CD4-positive, alpha-beta T cell treated with Interleukin-2 at 100 ng/mL for 4 hours (primary cell): ENCODE data around the gene CLSTN3.

Experiments
- DNase-seq: peaks from one replicate; pipeline ENCODE4 v3.0.0-alpha.2; 2020; ENCODE audit warnings: low spot score

The CLSTN3 gene

GRCh38 chr12:7189398-7190267 lies 59.5 kb downstream of the CLSTN3 start, which contains the start of gene PEX5:
Gene PEX5 (plus strand): TSS chr12:7189686. CDS start chr12:7190378, 692 bp downstream.
- peak; percentile 86 for DNase-seq

GRCh38 chr12:7190268-7191055 lies 60.3 kb downstream of the CLSTN3 start:
- DNase-seq: no peak

- no peak for DNase-seq
These were observed 63.5 kb downstream of the CLSTN3 start for GRCh38 chr12:7193674-7194073.

- DNase-seq: no peak
These were observed 67.7 kb downstream of the CLSTN3 start for GRCh38 chr12:7197841-7198240.

GRCh38 chr12:7203109-7203508 lies 72.9 kb downstream of the CLSTN3 start:
- DNase-seq: no peak

GRCh38 chr12:7205091-7205490 lies 74.9 kb downstream of the CLSTN3 start:
- DNase-seq: no peak

GRCh38 chr12:7206691-7207090 lies 76.5 kb downstream of the CLSTN3 start:
- no peak for DNase-seq

- DNase-seq: no peak
These were observed 77.9 kb downstream of the CLSTN3 start for GRCh38 chr12:7207866-7208625.
